AG10803 (cell line): ENCODE data around the gene ZNF219.

Experiments
- DNase-seq: peaks from one replicate; pipeline ENCODE4 v3.0.0; 2010; ENCODE audit warnings: low read depth
- H3K4me3 ChIP-seq: 2 replicates; pipeline ENCODE4 v1.5.1; 2011; ENCODE audit warnings: mild to moderate bottlenecking, low read length, control low read depth
- TF ChIP-seq, protein P1 (sequence below): conservative IDR thresholded peaks from 2 replicates; pipeline ENCODE4 v1.5.1; 2011; ENCODE audit warnings: mild to moderate bottlenecking, low read length, control low read depth, inconsistent platforms

ZNF219 gene

DNA sequence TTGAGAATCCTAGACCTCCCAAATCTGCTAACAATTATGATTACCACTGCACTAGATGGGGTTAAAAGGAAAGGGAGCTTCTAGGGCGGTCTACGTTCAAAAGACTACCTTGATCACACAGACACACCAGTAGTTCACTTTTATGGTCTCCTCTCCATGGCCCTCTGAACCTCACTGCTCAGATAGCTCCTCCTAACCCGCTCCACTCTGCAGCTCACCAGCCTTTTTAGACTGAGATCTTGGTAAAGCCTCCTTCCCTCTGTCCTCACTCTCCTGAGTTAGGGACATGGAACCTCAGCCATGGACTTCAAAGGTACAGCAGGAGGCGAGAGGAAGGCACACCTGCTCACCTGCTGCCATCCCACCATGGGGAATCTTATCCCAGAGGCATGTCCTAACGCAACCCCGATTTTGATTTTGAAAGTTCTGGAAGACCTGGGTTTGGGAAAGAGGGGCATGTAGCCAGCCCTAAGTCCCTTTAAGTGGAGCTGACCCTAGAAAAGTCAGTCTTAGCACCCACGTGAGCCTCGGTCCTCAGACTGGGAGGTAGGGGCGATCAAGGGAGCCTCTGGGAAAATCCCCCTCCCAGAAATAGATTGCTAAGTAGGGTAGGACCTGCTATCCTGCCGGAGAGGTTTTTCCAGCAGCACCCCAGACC is 1.3 kb downstream of the ZNF219 start:
- peak overlapping the region; percentile 46 for H3K4me3 ChIP-seq
- TF ChIP-seq, protein P1, sequence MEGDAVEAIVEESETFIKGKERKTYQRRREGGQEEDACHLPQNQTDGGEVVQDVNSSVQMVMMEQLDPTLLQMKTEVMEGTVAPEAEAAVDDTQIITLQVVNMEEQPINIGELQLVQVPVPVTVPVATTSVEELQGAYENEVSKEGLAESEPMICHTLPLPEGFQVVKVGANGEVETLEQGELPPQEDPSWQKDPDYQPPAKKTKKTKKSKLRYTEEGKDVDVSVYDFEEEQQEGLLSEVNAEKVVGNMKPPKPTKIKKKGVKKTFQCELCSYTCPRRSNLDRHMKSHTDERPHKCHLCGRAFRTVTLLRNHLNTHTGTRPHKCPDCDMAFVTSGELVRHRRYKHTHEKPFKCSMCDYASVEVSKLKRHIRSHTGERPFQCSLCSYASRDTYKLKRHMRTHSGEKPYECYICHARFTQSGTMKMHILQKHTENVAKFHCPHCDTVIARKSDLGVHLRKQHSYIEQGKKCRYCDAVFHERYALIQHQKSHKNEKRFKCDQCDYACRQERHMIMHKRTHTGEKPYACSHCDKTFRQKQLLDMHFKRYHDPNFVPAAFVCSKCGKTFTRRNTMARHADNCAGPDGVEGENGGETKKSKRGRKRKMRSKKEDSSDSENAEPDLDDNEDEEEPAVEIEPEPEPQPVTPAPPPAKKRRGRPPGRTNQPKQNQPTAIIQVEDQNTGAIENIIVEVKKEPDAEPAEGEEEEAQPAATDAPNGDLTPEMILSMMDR: no peak

DNA sequence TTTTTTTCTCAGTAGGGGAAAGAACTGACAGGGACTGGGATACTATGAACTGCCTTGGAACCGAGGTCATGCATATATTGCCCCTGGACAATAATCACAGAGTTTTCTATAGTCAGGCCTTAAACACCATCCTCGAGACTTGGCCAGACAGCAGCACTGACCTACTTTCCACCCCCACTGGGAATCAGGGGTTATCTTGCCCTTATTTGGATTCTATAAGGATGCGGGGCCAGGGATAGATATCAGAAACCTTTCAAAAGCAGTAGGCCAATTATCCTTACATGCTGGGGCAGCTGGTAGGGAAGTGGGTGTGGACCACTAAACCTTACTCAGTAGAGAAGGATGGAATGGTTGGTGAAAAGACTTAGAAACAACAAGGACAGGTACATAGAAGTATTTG is 2.0 kb downstream of the ZNF219 start:
- DNase-seq: no peak
- H3K4me3 ChIP-seq: no peak overlapping the region
- TF ChIP-seq, protein P1: no peak

More for the DNA sequence above, 1.3 kb downstream of the ZNF219 start:
- no peak for DNase-seq

DNA sequence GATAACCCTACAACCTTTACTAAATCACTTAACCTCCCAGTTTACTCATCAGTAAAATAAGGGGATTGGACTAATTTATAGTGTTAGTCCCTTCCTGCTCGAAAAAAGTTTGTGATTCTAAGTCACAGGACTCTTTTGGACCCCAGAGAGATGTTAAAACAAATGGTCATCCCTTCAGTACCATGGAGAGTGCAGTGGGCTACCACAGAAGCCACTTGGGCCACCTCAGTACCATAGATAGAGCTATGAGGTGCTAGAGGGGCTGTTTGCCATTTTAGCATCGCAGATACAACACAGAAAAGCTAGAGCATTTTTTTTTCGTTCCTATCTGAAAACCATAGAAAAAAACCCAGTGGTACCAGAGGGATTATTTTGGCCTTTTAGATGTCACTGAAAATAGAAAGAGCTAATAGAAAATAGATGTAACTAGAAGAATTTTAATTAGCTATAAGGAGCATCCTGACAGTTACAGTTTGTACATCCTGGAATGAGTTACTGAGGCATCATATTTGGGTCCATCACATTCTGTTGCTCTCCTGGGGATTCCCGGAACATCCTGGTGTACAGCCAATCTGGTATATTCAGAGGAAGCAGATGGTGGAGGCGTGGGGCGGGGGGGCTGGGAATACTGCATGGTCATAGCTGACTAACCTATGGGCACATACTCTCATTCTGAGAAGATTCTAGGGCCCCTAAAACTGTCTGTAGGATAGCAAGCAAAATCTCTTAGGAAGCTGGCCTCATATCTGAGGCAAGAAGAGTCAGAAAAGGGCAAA is 2.8 kb downstream of the ZNF219 start:
- no peak overlapping the region for H3K4me3 ChIP-seq
- TF ChIP-seq, protein P1: no peak

DNA sequence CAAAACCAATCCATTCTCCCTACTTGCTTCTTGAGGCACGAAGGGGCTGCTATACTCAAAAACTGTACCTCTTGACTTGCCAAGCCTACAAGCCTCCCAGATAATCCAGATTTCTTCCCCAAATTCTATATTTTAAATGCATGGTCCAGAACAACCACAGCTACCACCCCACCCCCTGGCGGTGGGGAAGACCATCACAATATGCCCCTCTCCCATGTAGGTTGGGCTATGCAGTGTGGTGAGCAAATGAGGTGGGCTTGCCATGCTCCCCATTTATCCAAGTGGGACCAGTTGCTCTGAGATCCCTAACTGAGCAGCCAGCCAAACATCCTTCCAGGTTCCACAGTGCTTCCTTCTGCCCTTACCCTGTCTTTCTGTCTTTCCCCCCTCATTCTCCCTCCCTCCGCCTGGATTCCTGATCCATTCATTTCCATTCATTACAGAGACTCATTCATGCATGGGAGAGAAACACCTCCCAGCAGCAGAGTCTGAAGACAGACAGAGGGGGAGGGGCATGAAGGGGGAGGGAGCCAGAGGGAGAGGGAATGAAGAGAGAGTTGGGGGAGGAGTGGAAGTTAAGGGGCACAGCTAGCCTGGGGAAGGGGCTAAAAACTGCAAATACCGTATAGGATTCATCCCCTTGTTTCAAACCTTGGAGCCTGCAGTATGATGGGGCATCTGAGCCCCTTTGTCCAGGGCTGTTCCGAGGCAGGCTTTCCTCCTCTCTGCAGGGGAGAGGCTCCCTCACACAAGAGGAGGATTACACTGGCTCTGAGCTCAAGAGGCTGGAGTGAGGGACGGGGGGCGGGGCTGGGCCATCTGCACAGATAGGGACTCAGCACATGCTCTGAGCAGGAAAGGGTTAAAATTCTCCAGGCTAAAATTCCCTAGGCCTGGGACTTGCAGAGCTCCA is 4.4 kb downstream of the ZNF219 start:
- no peak overlapping the region for H3K4me3 ChIP-seq
- no peak for DNase-seq
- TF ChIP-seq, protein P1: peak; percentile 39

More for the DNA sequence above, 2.8 kb downstream of the ZNF219 start:
- peak; percentile 63 for DNase-seq

DNA sequence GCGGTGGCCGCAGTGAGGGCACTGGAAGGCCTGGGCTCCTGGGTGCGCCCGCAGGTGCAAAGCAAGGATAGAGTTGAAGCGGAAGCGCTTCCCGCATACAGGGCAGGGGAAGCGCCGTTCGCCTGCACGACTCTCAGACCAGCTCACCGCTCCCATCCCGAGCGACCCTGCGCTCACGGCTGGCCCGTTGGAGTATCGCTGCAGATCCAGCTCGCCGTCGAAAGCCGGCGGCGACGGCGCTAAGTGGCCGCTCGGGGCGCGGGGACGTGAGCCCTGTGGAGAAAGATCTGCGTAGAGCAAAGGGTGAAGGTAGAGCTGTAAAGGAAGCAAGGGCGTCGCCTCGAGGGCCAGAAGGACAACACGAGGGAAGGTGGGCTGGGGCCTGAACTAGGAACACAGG is 5.4 kb downstream of the ZNF219 start:
- TF ChIP-seq, protein P1: no peak
- no peak overlapping the region for H3K4me3 ChIP-seq
- no peak for DNase-seq

DNA sequence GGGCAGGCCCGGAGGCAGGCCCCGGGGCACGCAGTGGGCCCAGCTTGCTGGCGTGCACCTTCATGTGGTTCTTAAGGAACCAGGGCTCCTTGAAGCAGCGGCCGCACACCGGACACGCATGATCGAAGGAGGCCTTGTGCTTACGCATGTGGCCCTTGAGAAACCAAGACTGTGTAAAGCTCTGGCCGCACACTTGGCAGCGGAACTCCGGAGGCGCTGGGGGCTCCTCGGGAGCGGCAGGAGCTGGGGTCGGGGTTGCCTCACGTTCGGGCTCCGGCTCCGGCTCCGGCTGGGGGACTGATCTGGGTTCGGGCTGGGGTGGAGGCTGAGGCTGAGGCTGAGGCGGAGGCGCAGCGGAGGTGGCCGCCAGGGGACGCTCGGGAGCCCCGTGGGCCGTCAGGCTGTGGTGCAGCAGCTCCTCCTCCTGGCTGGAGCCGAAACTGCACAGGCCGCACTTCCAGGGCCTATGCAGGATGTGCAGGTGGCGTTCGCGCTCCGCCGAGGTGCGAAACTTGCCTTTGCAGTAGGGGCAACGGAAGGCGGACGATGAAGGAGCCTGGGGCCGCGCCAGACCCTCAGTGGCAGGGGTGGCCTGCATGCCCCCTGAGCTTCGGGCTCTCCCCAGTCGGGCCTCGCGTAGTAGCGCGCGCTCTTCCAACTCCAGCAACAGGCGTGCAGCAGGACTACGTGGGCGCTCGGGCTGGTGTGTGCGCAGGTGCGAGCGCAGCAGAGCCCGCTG is 6.0 kb downstream of the ZNF219 start:
- TF ChIP-seq, protein P1: peak; percentile 100
- peak; percentile 59 for DNase-seq
- no peak overlapping the region for H3K4me3 ChIP-seq
